Spleen (tissue), 11 donors: ENCODE results near the gene PREP. TPM values are rescaled to one million over a fixed set of nuclear protein-coding genes. Genes with fewer than 3 reads are reported as not detected.
A peak's percentile ranks its signal among the peaks of the same experiment; 100 is the strongest.

Source experiments
- DNase-seq: peaks from one replicate; pipeline ENCODE4 v3.0.0-alpha.2; 2020
- H3K27ac ChIP-seq, 8 donors: fragments of 200-600 bp; sonication (generic) in 7 of 8; 1 replicate in 4 of 8; 2 replicates in 4 of 8; pipeline versions ENCODE4 v1.5.0 to v1.8.0; 2016 to 2021; ENCODE audit warnings: inconsistent platforms in 4 of 8, mild to moderate bottlenecking in 4 of 8, moderate library complexity in 1 of 8
- H3K27me3 ChIP-seq, 7 donors: fragments of 200-600 bp; sonication (generic) in 6 of 7; replicated peaks in 1 of 7; 1 replicate in 4 of 7; 2 replicates in 3 of 7; pipeline versions ENCODE4 v1.5.0 to v1.8.0; 2016 to 2021; ENCODE audit warnings: inconsistent platforms in 3 of 7, mild to moderate bottlenecking in 1 of 7
- H3K36me3 ChIP-seq, 6 donors: fragments of 200-600 bp; sonication (generic) in 5 of 6; 1 replicate in 4 of 6; 2 replicates in 2 of 6; pipeline versions ENCODE4 v1.5.0 to v1.8.0; 2016 to 2021; ENCODE audit warnings: inconsistent platforms in 2 of 6
- H3K4me1 ChIP-seq, 6 donors: fragments of 200-600 bp; sonication (generic) in 5 of 6; 1 replicate in 3 of 6; 2 replicates in 3 of 6; pipeline versions ENCODE4 v1.5.0 to v1.8.0; 2016 to 2021; ENCODE audit warnings: inconsistent platforms in 3 of 6
- H3K4me3 ChIP-seq, 8 donors: fragments of 200-600 bp; sonication (generic) in 7 of 8; 1 replicate in 4 of 8; 2 replicates in 4 of 8; pipeline versions ENCODE4 v1.5.0 to v1.8.0; 2016 to 2021; ENCODE audit warnings: inconsistent platforms in 4 of 8, mild to moderate bottlenecking in 4 of 8, moderate library complexity in 2 of 8
- H3K9me3 ChIP-seq, 8 donors: fragments of 200-600 bp; sonication (generic) in 7 of 8; 1 replicate in 4 of 8; 2 replicates in 4 of 8; pipeline versions ENCODE4 v1.5.0 to v1.8.0; 2016 to 2021; ENCODE audit warnings: inconsistent platforms in 4 of 8
- CTCF ChIP-seq, 11 experiments: fragments of 200-600 bp in 7 of 11; fragments of 450-650 bp in 4 of 11; sonication (generic) in 4 of 11; IDR thresholded peaks in 8 of 11; conservative IDR thresholded peaks in 3 of 11; 1 replicate in 7 of 11; 2 replicates in 4 of 11; pipeline versions ENCODE4 v1.4.0 to v1.8.0; 2016 to 2021; ENCODE audit warnings: antibody characterized with exemption in 11 of 11, inconsistent platforms in 4 of 11, mild to moderate bottlenecking in 1 of 11
- POLR2A ChIP-seq, 3 donors: fragments of 450-650 bp; IDR thresholded peaks; one replicate each; pipeline ENCODE4 v1.5.1; 2017; ENCODE audit warnings: antibody characterized with exemption in 3 of 3, mild to moderate bottlenecking in 1 of 3
- POLR2AphosphoS5 ChIP-seq, 3 donors: sonication (generic); formaldehyde crosslinking; IDR thresholded peaks; one replicate each; pipeline ENCODE4 v1.5.1; 2017; ENCODE audit warnings: antibody characterized with exemption in 3 of 3
- WGBS, 5 donors: extraction: QIAGEN DNeasy Blood & Tissue Kit in 3 of 5; methylation state at CpG; one replicate each; pipeline versions ENCODE4 v1.1.5 to v1.1.7; 2013 to 2018; 5-methylcytosine and 5-hydroxymethylcytosine counted together
- intact Hi-C: fragments of 100-400 bp; cut with DNase I; formaldehyde crosslinking; loops from one replicate; pipeline ENCODE4 v1.15.0; 2023; ENCODE audit warnings: low total_unique reads
- polyA plus RNA-seq, 3 donors: library from polyadenylated mRNA; stranded (reverse); fragments of 200-250 nt; gene quantifications; one replicate each; pipeline ENCODE4 v1.2.1, GENCODE V29; 2013
- total RNA-seq, 7 donors: library from RNA; depleted of rRNA in 3 of 7; stranded (reverse); fragments of >200 nt in 3 of 7; fragmentation: NEBNext Ultra II Directional in 4 of 7; extraction: Animal tissue kit (Norgen Biotek cat#: 25700) in 4 of 7; gene quantifications; one replicate each; pipeline versions ENCODE4 v1.1.0 to v1.2.1, GENCODE V29; 2016 to 2021
- donor health status: healthy with polysubstance abuse.
- donor health status: DM: no; HTN: no; CAD: no; lungs with moderate emphysema.
- donor health status: DM: no; HTN: no; CAD: no.
- donor health status: Bipolar disorder and iron deficiency.
- donor health status: healthy.
- donor health status: DM: no; HTN: no; CAD: no.
- donor health status: DM: yes; HTN: yes; CAD: no.

PREP gene
- total and polyA plus RNA-seq, 10 donors = 9.8 to 22.9 (median 18.5) TPM

GRCh38 chr6:105301756-105302616, 100.9 kb downstream of the PREP start:
- Histone ChIP-seq H3K9me3 (no peaks in the 10 kb centered on the region), H3K27ac (peak overlapping the region in 1 of 8 donors; percentile 12), H3K4me3 (no peak overlapping the region), H3K27me3 (no peaks in the 10 kb centered on the region), H3K36me3 (peaks cover 0 to 53% (median 16%) of the 10 kb centered on the region in 6 donors), H3K4me1 (no peaks in the 10 kb centered on the region)
- DNase-seq = no peak
- intact Hi-C loops = no loop called here
- 91 to 96% (median 95%) methylated on average over 18 of the region's 18 CpGs for WGBS, 5 donors
- no peak for TF ChIP-seq CTCF (IDR thresholded peaks at IDR 0.05 in 8 of 11, conservative IDR thresholded peaks at IDR 0.05 in 3 of 11)
- no peak for TF ChIP-seq POLR2AphosphoS5 (IDR thresholded peaks at IDR 0.05)
- no peak for TF ChIP-seq POLR2A (IDR thresholded peaks at IDR 0.05)

- H3K27me3 ChIP-seq = no peaks in the 10 kb centered on the region
- no peaks in the 10 kb centered on the region for H3K4me1 ChIP-seq
- 79 to 97% (median 87%) methylated on average over 4 of the region's 4 CpGs for WGBS, 5 donors
- no peak for DNase-seq
- peak overlapping the region in 1 of 8 donors; percentile 12 for H3K27ac ChIP-seq
- TF ChIP-seq CTCF (IDR thresholded peaks at IDR 0.05 in 8 of 11, conservative IDR thresholded peaks at IDR 0.05 in 3 of 11) (no peak), POLR2AphosphoS5 (IDR thresholded peaks at IDR 0.05) (no peak), POLR2A (IDR thresholded peaks at IDR 0.05) (no peak)
- intact Hi-C loops = no loop called here
- no peak overlapping the region for H3K4me3 ChIP-seq
- H3K9me3 ChIP-seq = no peaks in the 10 kb centered on the region
- H3K36me3 ChIP-seq = peaks cover 0 to 46% (median 16%) of the 10 kb centered on the region in 6 donors
Observed at GRCh38 chr6:105301072-105301503, 101.8 kb downstream of the PREP start.

- no peak for DNase-seq
- H3K27ac ChIP-seq = no peak overlapping the region
- TF ChIP-seq CTCF (IDR thresholded peaks at IDR 0.05 in 8 of 11, conservative IDR thresholded peaks at IDR 0.05 in 3 of 11) (no peak), POLR2A (IDR thresholded peaks at IDR 0.05) (no peak), POLR2AphosphoS5 (IDR thresholded peaks at IDR 0.05) (no peak)
- H3K36me3 ChIP-seq = peaks cover 0 to 42% (median 16%) of the 10 kb centered on the region in 6 donors
- 96 to 99% (median 98%) methylated on average over 5 of the region's 5 CpGs for WGBS, 5 donors
- no peaks in the 10 kb centered on the region for H3K9me3 ChIP-seq
- H3K27me3 ChIP-seq = no peaks in the 10 kb centered on the region
- H3K4me3 ChIP-seq = no peak overlapping the region
- intact Hi-C loops = no loop called here
- H3K4me1 ChIP-seq = no peaks in the 10 kb centered on the region
Observed at GRCh38 chr6:105300090-105300489, 102.8 kb downstream of the PREP start.

GRCh38 chr6:105294129-105294528, 108.8 kb downstream of the PREP start:
- no peaks in the 10 kb centered on the region for H3K27me3 ChIP-seq
- intact Hi-C loops = no loop called here

More at GRCh38 chr6:105294129-105294528, 108.8 kb downstream of the PREP start:
- Histone ChIP-seq H3K36me3 (peaks cover 0 to 37% (median 7%) of the 10 kb centered on the region in 6 donors), H3K4me1 (no peaks in the 10 kb centered on the region), H3K4me3 (no peak overlapping the region), H3K27ac (no peak overlapping the region), H3K9me3 (no peaks in the 10 kb centered on the region)
- DNase-seq = no peak
- TF ChIP-seq POLR2A (IDR thresholded peaks at IDR 0.05) (no peak), CTCF (IDR thresholded peaks at IDR 0.05 in 8 of 11, conservative IDR thresholded peaks at IDR 0.05 in 3 of 11) (no peak), POLR2AphosphoS5 (IDR thresholded peaks at IDR 0.05) (no peak)
- WGBS, 5 donors = 72 to 96% (median 87%) methylated on average over 2 of the region's 2 CpGs
